ENCODE data around the gene ISCA2. TPM values are rescaled to one million over a fixed set of nuclear protein-coding genes. Genes with fewer than 3 reads are reported as not detected.

ISCA2 gene
- total RNA-seq, 2 experiments from 2014 or later, result 31.2 to 34.5 TPM

- ATAC-seq (ENCODE audit: low read depth) (no peak), DNase-seq (no peak)
- Mint-ChIP-seq H3K36me3 (no peaks in the 10 kb centered on the region), H3K9me3 (no peaks in the 10 kb centered on the region), H3K27me3 (peaks cover 30% of the 10 kb centered on the region), H3K4me1 (peaks cover 13% of the 10 kb centered on the region), H3K27ac (no peak overlapping the region), H3K4me3 (no peak overlapping the region)
- POLR2A ChIA-PET, result interaction anchor here (1.3 kb wide), 1 partner anchor 24 kb away, joined by 4 read pairs; the partner anchor contains the start of genes ISCA2 and NPC2
Observed at GRCh38 chr14:74517731-74518130, 24.2 kb downstream of the ISCA2 start.

- Mint-ChIP-seq H3K4me3 (no peak overlapping the region), H3K9me3 (no peaks in the 10 kb centered on the region), H3K4me1 (peaks cover 13% of the 10 kb centered on the region), H3K36me3 (no peaks in the 10 kb centered on the region), H3K27ac (no peak overlapping the region), H3K27me3 (peaks cover 25% of the 10 kb centered on the region)
- POLR2A ChIA-PET, result interaction anchor here (1.3 kb wide), 1 partner anchor 25 kb away, joined by 4 read pairs; the partner anchor contains the start of genes ISCA2 and NPC2
- DNase-seq, result no peak
- ATAC-seq (ENCODE audit: low read depth), result no peak
Observed at GRCh38 chr14:74518221-74518620, 24.7 kb downstream of the ISCA2 start.

DNA sequence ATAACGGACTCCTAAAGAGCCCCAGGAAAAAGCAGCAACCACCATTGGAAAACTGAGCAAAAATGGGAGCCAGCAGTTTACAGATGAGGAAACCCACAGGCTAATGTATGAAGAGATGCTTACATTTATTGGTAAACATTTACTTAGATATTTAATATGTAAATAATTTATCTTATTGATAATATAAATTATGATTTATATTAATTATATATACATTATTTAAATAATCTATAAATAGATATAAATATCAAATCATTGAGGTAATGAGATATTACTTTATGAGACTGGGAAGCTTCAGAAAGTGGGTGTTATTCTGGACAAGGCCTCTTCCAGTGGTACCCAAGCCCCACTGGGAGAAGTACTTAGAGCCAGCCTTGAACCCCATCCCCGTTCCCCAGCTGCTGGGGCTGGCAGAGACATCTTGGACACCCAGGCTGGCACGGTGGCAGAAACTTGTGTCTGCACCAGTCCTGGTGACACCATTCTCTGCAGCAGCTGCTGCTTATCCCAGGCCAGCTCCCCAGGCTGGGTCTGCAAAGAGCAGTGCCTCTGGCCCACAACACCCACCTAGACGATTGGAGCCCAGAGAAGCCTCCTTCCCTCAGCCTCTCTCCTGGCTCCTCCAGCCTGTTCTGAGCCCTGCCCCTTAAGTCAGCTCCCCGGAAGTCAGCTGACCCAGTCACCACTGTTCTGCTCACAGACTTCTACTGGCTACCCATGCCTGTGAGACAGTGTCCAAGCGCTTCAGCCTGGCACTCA is 25.9 kb downstream of the ISCA2 start:
- Mint-ChIP-seq H3K4me3 (no peak overlapping the region), H3K9me3 (no peaks in the 10 kb centered on the region), H3K4me1 (peaks cover 7% of the 10 kb centered on the region), H3K27me3 (peaks cover 21% of the 10 kb centered on the region), H3K27ac (no peak overlapping the region), H3K36me3 (no peaks in the 10 kb centered on the region)
- ATAC-seq (ENCODE audit: low read depth) (no peak), DNase-seq (no peak)
- POLR2A ChIA-PET, result no interaction called here

GRCh38 chr14:74521756-74522155 is 28.2 kb downstream of the ISCA2 start:
- no peaks in the 10 kb centered on the region for H3K36me3 Mint-ChIP-seq

GRCh38 chr14:74522740-74523139 is 29.2 kb downstream of the ISCA2 start:
- H3K27me3 Mint-ChIP-seq, result peaks cover 10% of the 10 kb centered on the region
- H3K9me3 Mint-ChIP-seq, result no peaks in the 10 kb centered on the region
- no peak for ATAC-seq (ENCODE audit: low read depth)
- H3K36me3 Mint-ChIP-seq, result no peaks in the 10 kb centered on the region
- POLR2A ChIA-PET, result no interaction called here
- H3K4me1 Mint-ChIP-seq, result no peaks in the 10 kb centered on the region
- H3K4me3 Mint-ChIP-seq, result no peak overlapping the region
- H3K27ac Mint-ChIP-seq, result no peak overlapping the region
- no peak for DNase-seq

More at GRCh38 chr14:74521756-74522155, 28.2 kb downstream of the ISCA2 start:
- Mint-ChIP-seq H3K4me1 (no peaks in the 10 kb centered on the region), H3K4me3 (no peak overlapping the region), H3K27ac (no peak overlapping the region), H3K9me3 (no peaks in the 10 kb centered on the region), H3K27me3 (peaks cover 15% of the 10 kb centered on the region)
- POLR2A ChIA-PET, result no interaction called here
- no peak for ATAC-seq (ENCODE audit: low read depth)
- no peak for DNase-seq

DNA sequence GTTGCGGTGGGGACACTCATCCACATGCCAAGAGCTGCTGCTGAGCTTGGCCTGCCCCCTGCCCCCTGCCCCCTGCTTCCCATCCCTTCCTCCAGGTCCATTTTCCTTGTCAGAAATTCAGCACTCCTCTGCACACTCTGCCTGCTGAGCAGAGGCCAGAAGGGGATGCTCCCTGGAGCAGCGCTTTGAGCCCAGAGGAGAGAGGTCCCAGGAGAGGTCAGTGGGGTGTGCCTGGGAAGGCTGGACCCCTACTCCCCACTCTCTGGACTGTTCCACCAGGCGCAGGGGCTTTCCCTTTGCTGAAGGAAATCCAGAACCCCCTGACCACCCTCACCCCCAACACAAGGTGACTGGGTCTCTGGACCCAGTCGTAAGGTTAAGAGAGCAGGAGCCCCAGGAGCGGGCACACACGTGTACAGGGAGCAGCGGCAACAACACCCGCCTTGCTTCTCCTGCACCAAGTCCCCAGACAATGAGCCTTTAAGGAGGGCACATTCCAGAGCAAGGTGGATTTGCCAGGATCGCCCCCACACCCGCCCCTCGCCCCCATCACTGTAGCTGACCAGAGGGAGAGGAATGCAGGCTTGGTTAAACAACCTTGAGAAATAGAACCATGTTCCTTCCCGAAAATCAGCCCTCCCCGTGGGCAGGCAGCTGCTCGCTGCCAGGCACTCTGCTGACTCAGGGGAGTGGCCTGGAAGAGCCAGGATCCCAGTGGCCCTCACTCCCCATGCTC is 30.7 kb downstream of the ISCA2 start:
- ATAC-seq (ENCODE audit: low read depth), result no peak
- Mint-ChIP-seq H3K4me1 (no peaks in the 10 kb centered on the region), H3K27ac (no peak overlapping the region), H3K36me3 (no peaks in the 10 kb centered on the region), H3K27me3 (peaks cover 8% of the 10 kb centered on the region), H3K4me3 (no peak overlapping the region), H3K9me3 (no peaks in the 10 kb centered on the region)
- no peak for DNase-seq
- POLR2A ChIA-PET, result no interaction called here

GRCh38 chr14:74524812-74525135 is 31.2 kb downstream of the ISCA2 start:
- H3K36me3 Mint-ChIP-seq, result no peaks in the 10 kb centered on the region
- ATAC-seq (ENCODE audit: low read depth), result no peak
- H3K4me1 Mint-ChIP-seq, result no peaks in the 10 kb centered on the region
- no peaks in the 10 kb centered on the region for H3K9me3 Mint-ChIP-seq
- H3K27me3 Mint-ChIP-seq, result peaks cover 8% of the 10 kb centered on the region
- H3K4me3 Mint-ChIP-seq, result no peak overlapping the region
- H3K27ac Mint-ChIP-seq, result no peak overlapping the region
- no peak for DNase-seq
- POLR2A ChIA-PET, result no interaction called here

GRCh38 chr14:74525361-74525851 is 31.8 kb downstream of the ISCA2 start:
- H3K27ac Mint-ChIP-seq, result no peak overlapping the region
- peaks cover 8% of the 10 kb centered on the region for H3K27me3 Mint-ChIP-seq
- ATAC-seq (ENCODE audit: low read depth) (no peak), DNase-seq (no peak)
- H3K36me3 Mint-ChIP-seq, result no peaks in the 10 kb centered on the region
- H3K4me3 Mint-ChIP-seq, result no peak overlapping the region
- H3K4me1 Mint-ChIP-seq, result no peaks in the 10 kb centered on the region
- H3K9me3 Mint-ChIP-seq, result no peaks in the 10 kb centered on the region
- POLR2A ChIA-PET, result interaction anchor here (0.5 kb wide), 1 partner anchor 28 kb away, joined by 3 read pairs; no protein-coding TSS in a partner anchor

- H3K4me3 Mint-ChIP-seq, result no peak overlapping the region
- no peaks in the 10 kb centered on the region for H3K4me1 Mint-ChIP-seq
- H3K36me3 Mint-ChIP-seq, result no peaks in the 10 kb centered on the region
- H3K27me3 Mint-ChIP-seq, result peaks cover 8% of the 10 kb centered on the region
- no peak for DNase-seq
- POLR2A ChIA-PET, result interaction anchor here (0.5 kb wide), 1 partner anchor 78 kb away, joined by 3 read pairs; no protein-coding TSS in a partner anchor
- no peaks in the 10 kb centered on the region for H3K9me3 Mint-ChIP-seq
- no peak overlapping the region for H3K27ac Mint-ChIP-seq
- ATAC-seq (ENCODE audit: low read depth), result no peak
Observed at GRCh38 chr14:74526854-74527585, 33.5 kb downstream of the ISCA2 start.

- no peaks in the 10 kb centered on the region for H3K9me3 Mint-ChIP-seq
- H3K27ac Mint-ChIP-seq, result no peak overlapping the region
- no peaks in the 10 kb centered on the region for H3K36me3 Mint-ChIP-seq
- no peak overlapping the region for H3K4me3 Mint-ChIP-seq
- no peaks in the 10 kb centered on the region for H3K4me1 Mint-ChIP-seq
- H3K27me3 Mint-ChIP-seq, result peaks cover 8% of the 10 kb centered on the region
- DNase-seq, result no peak
- POLR2A ChIA-PET, result no interaction called here
- no peak for ATAC-seq (ENCODE audit: low read depth)
Observed at GRCh38 chr14:74527736-74528280, 34.2 kb downstream of the ISCA2 start.

- POLR2A ChIA-PET, result no interaction called here
- DNase-seq, result no peak
- no peak overlapping the region for H3K27ac Mint-ChIP-seq
- H3K36me3 Mint-ChIP-seq, result no peaks in the 10 kb centered on the region
- no peaks in the 10 kb centered on the region for H3K9me3 Mint-ChIP-seq
- H3K4me1 Mint-ChIP-seq, result peaks cover 4% of the 10 kb centered on the region
- ATAC-seq (ENCODE audit: low read depth), result no peak
- H3K27me3 Mint-ChIP-seq, result peaks cover 8% of the 10 kb centered on the region
- no peak overlapping the region for H3K4me3 Mint-ChIP-seq
Observed at GRCh38 chr14:74528406-74528805, 34.8 kb downstream of the ISCA2 start.

- Mint-ChIP-seq H3K4me3 (no peak overlapping the region), H3K36me3 (no peaks in the 10 kb centered on the region), H3K9me3 (no peaks in the 10 kb centered on the region), H3K27me3 (peaks cover 8% of the 10 kb centered on the region), H3K4me1 (peaks cover 5% of the 10 kb centered on the region), H3K27ac (no peak overlapping the region)
- no peak for DNase-seq
- no peak for ATAC-seq (ENCODE audit: low read depth)
- POLR2A ChIA-PET, result no interaction called here
Observed at GRCh38 chr14:74528886-74529285, 35.3 kb downstream of the ISCA2 start.

DNA sequence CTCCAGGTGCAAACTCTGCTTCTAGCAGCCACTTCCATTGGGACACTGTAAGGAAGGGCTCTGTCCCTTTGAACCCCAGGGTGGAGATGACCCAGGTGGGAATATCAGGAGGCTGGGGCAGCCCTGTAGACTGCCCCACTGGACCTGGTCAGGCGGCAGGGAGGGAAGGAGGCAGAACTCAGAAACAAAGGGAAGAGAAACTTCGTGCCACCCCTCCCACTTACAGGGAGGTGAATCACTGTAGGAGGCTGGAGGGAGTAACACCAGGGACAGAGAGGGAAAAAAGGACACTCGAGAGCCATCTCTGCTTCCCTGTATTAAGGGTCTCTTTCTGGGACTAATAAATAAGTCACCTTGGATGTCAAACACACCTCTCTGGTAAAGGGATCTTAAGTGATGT is 37.4 kb downstream of the ISCA2 start:
- H3K27ac Mint-ChIP-seq, result no peak overlapping the region
- ATAC-seq (ENCODE audit: low read depth) (no peak), DNase-seq (no peak)
- H3K9me3 Mint-ChIP-seq, result no peaks in the 10 kb centered on the region
- POLR2A ChIA-PET, result no interaction called here
- no peak overlapping the region for H3K4me3 Mint-ChIP-seq
- H3K36me3 Mint-ChIP-seq, result no peaks in the 10 kb centered on the region
- peaks cover 5% of the 10 kb centered on the region for H3K4me1 Mint-ChIP-seq
- H3K27me3 Mint-ChIP-seq, result peaks cover 4% of the 10 kb centered on the region

Data from activated naive CD8-positive, alpha-beta T cell treated with anti-CD3 and anti-CD28 coated beads, Interleukin-2, amount 10 ng/mL, durations not matched to agents 7 days and 5 days (primary cell).